Stimulated activated naive CD8-positive, alpha-beta T cell treated with anti-CD3 and anti-CD28 coated beads, Interleukin-15, Interleukin-2, amounts not matched to agents 100 U/mL and 50 U/mL, for 24 hours (primary cell): ENCODE results near the gene SAPCD2.
"Not testable (repeated sequence)": the region's sequence is repeated elsewhere in the genome, so short reads cannot be mapped to it uniquely, and the experiment has no call there.

Experiments used
- ATAC-seq: fragments of 150-1000 bp; cut with Tn5 transposase; one replicate; pipeline ENCODE4 v1.10.0; 2021
- DNase-seq: peaks from one replicate; pipeline ENCODE4 v3.0.0; 2021

The SAPCD2 gene

DNA sequence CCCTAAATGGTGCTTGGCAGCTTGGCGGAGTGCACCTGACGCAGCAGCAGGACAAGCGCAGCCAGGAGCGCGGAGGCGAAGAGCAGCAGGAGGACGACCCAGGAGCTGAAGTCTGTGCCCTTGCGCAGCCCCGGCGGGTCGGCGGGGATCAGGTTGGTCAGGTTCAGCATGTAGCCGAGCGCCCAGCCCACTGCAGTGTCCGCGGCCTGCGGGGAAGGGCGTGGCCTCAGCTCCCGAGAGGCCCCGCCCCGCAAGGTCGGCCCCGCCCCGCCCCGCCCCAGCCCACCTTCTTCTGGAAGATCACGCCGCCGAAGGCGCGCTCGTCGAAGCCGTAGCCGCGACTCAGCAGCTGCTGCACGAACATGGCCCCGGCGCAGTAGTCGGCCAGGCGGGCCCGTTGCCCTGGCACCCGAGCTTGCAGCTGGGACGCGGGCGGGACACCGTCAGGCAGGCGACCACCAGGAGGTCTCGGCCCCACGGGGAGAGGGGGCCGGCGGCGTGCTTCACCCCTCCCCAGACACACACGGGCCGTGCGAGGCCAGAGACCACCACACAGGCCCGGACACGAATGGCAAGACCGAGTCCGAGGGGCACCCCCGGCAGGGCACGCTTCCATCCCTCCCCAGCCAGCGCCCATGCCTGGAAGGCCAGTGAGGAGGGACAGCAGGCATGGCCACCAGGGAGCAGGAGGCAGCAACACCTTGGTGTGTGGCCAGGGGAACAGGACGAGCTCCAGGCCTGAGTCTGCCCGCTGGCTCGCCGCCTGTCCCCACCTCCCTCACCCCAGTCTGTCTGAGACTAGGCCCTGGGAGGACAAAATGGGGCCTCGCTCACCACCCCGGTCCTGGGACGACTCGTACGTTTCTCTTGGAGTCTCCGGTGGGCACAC, 21.5 kb downstream of the SAPCD2 start:
- ATAC-seq, result no peak
- DNase-seq, result no peak

DNA sequence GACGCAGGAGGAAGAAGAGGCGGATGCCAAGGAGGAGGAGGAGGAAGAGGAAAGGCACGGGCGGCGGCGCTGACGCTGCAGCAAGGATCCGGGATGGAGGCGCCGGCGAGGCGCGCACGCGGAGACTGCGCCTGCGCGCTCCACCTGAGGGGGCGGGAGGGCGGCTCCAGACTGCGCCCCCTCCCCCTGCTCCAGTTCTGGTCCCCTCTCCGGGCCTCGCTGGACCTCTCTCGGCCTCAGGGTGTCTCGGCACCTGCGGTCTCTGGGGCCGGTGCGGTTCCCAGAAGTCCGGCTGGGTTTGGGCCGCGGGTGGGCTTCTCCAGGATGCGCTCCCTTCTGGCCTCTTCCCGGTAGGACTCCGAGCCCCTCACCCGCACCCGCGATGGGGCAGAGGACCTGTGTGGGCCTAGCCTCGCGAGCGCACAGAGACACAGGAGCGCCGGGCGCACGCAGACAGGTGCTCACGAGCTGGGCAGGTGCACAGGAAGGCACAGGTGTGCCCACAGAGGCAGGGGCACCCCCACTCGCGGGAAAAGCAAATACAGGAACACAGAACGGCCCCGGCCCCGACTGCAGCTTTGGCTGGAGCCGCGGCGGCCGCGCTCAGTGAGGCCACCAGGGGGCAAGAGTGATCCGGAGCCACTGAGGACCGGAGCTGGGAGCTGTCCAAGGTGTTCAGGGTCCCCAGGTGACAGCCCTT, 24.1 kb downstream of the SAPCD2 start, which contains the start of gene NPDC1:
Gene NPDC1 (minus strand): TSS at position 90 of the 700 bp plus-strand sequence. CDS start 188 bp downstream, outside the sequence.
- DNase-seq (peak; percentile 90), ATAC-seq (peak; percentile 77)

DNA sequence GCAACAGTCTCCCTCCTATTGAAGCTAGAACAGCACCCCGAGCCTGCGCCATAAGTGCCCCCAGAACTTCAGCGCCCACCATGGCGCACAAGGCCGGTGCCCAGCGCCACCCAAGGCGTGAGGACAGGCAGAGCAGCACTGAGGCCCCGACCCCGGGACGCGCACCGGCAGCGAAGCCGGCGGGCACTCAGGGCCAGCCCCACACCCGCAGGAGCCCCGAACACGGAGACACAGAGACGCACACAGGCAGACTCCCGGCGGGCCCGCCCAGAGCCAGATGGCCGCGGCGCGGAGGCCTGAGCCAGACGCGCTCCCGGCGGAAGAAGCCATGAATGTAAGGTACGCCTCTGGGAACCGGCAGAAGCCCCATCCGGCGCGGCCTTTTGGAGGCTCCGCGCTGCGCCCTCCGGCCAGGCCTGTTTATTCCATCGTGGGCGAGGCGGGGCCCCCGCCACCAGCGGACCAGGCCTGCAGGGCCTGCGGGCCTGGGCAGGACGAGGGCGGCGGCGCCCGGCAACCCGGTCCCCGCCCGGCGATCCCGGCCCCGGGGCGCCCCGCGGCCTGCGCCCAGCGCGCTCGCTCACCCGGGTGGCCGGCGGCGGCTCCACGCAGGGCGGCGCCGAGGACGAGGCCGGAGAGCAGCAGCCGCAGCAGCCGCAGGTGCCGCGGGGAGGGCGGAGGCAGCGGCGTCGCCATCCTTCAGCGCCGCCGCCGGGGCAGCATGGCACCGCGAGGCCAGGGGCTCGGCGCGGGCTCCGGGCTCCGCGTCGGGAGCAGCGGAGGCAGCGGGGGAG, 24.9 kb downstream of the SAPCD2 start:
- ATAC-seq (no peak), DNase-seq (no peak)

DNA sequence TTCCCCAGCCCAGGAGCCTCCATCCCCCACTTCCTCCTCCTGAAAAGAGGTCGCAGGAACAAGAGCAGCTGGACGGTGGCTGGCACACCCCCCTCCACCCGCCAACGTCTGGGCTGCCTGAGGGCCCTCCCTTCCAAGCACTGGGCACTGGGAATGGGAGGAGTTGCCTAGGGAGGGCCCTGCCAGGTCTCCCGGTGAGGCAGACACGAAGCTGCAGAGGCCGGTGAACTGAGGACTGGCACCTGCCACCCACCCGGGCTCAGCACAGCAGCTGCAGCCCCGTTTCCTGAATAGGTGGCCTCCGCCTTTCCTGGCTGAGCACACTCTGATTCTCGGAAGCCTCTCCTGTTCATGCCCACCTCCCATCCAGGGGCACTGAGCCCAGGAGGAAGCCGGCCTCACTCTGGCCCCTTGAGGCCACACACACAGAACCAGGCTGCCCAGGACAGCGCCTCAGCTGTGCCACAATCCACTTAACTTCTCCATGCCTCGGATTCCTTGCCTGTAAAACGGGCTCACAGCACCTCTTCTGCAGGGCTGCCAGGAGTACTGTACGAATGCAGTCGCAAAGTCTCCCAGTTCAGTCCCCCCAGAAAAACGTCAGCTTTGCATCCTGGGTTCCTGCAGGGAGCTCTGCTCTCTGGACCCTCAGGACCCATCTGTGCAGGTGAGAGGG, 25.7 kb downstream of the SAPCD2 start:
- no peak for ATAC-seq
- DNase-seq, result no peak

DNA sequence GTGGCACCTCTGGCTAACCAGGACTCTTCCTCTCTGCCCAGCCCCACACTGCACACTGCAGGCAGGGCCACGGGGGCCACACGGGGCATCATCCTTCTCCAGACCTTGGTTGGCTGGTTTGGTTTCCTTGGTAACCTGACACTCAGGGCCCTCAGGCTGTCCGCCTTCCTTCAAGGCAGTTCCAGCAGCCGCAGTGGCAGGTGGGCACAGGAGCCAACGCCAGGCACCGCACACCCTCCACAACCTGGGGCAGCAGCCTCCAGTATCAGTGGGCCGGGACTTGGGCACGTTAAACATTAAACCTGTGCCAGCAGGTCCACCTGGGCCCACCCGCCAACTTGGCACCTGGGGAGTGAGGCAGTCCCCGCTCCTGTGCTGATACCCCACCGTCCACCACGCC, 26.3 kb downstream of the SAPCD2 start:
- no peak for DNase-seq
- no peak for ATAC-seq

DNA sequence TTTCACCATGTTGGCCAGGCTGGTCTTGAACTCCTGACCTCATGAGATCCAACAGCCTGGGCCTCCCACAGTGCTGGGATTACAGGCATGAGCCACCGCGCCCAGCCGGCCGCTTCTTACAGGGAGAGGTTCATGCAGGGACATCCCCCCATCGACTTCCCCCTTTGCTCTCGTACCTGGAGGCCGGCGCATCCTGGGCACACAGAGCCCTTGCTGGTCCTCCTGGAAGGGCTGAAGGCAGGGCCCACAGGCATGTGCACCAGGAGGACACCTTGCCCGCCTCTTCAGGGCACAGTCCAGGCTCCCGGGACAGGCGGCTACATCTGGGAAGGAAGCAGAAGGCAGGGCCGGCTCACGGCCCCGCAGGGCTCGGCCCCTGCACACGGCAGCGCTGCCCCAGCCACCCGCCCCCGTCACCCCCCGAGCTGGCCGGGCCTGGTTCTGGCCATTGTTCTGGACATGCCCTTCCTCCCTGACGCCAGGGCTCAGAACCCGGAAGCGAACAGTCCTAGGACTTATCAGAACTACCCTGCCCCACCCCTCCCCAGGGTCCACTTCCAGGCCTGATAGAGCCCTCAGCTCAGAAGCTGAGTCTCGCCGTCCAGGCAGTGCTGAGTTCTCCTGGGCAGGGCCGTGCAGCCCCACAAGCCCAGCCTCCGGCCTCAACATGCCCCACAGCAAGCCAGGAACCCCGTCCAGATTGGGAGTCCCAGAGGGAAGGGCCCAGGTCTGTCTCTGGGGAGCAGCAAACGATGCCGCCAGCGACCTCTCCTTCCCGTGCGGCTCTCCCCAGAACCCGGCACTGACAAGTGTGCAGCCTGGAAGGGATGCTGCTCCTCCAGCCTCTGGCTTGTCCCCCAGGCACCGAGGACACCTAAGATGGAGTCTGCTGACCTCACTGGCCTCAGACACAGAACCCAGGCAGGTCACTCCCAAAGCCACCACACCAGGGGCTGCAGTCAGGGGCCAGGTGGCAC, 27.3 kb downstream of the SAPCD2 start:
- DNase-seq (no peak), ATAC-seq (no peak)

DNA sequence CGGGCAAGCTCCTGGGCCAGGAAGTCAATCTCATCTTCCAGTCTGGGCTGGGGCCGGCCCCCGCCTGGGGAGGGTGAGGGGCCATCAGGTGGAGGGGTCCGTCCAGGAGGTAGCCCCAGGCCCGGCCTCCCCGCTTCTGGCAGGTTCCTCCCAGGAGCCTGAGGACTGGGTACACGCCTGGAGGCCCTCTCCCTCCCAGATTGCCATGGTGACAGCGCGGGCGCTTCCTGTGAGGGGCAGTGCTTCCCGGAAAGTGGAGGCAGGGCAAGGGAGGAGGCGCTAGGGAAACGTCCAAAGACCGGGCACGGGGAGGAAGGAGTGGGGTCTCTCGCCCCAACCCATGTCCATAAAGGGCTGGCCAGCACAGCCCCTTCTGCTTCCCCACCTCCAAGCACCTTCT, 29.2 kb downstream of the SAPCD2 start:
- ATAC-seq, result no peak
- DNase-seq, result no peak

DNA sequence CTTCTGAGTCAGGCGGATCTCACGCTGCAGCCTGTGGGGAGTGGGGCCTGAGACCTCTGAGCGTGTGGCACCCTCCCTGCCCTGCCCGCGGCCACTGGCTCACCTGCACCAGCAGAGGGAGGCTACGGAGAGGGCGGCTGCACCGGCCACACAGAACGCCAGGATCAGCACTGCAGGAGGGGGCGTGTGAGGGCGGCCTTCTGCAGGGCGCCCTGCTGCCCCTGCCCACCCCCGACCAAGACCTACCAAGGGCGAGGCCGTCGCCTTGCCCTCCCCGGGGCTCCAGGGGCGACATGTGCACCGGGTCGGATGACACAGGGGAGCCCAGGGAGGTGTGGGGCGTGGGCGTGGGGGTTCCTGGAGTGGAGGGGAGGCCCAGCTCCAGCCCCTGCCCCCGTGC, 29.8 kb downstream of the SAPCD2 start:
- ATAC-seq (no peak), DNase-seq (no peak)

DNA sequence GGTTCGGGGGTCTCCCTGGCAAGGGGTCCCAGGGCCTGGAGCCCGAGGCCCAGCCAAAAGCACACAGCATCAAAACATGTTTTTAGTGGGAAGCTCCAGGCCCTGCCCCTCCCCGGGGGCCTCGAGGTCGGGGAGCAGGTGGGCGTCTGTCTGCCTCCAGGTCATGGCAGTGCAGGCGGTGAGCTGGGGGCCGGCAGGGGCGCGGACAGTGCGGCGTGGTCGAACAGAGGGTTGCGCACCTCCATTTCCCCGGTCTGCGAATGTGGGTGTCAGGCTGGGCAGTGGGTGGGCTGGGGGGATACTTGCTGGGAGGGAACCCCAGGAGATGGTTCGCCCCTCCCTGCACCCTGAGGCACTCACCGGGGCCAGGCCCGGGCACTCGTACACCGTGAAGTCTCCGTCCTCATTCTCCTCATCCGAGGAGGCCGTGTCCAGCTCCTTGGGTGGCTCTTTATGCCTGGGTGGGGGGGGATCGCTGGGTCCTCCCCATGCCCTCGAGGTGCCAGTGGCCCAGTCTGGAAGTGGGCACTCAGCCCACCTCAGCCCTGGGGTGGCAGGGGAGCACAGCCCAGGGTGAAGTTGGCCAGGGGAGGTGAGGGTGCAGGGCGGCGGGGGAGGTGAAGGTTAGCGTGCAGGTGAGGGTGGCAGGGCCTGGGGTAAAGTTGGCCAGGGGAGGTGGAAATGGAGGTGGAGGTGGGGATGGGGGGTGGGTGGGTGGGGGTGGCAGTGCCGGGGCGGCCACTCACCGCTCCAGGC, 30.6 kb downstream of the SAPCD2 start:
- ATAC-seq (no peak), DNase-seq (no peak)

DNA sequence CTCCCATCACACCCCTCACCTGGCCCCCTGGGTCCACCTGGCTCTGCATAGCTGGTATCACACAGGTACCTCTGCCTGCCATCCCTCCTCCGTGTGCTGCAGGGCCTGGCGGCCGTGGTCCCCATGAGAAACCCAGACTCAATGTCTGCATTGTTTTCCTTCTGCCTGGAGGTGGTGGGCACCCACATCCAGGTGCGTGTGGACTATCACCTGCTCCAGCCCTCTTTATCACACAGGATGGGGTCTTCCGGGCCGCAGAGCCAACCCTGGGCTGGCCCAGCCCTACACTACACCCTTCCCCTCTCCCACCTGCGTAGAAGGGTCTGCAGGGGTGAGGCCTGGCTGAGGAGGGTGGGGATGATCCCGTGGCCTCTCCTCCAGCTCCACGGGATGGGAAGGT, 31.4 kb downstream of the SAPCD2 start:
- no peak for DNase-seq

DNA sequence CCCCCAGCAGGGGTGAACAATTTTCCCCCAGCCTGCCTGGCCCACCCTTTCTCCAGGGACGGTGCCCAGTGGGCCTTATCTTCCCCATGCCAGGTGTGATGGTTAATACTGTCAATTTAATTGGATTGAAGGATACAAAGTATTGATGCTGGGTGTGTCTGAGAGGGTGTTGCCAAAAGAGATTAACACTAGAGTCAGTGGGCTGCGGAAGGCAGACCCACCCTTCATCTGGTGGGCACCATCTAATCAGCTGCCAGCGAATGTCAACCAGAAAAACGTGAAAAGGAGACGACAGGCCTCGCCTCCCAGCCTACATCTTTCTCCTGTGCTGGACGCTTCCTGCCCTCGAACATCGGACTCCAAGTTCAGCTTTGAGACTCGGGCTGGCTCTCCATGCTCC, 32.9 kb downstream of the SAPCD2 start:
- DNase-seq (no peak), ATAC-seq (no peak)

More for the DNA sequence above, 31.4 kb downstream of the SAPCD2 start:
- ATAC-seq, result no peak

DNA sequence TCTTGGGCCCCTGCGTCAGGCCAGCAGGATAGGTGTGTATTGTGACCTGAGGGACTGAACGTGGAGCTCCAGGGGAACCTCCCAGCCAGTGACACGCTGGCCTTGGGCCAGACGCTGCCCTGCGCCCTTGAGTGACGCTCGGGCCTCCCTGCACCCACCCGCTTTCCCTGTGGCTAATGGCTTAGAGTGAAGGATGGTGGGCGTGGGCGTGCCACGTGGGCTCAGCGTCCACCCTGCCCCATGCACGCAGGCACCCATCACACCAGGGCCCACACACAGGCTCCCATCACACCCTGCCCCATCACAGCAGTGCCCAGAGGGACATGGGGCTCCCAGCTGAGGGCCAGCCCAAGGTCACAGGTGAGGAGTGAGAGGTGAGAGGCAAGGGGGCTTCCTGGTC, 33.3 kb downstream of the SAPCD2 start:
- DNase-seq (no peak), ATAC-seq (no peak)

DNA sequence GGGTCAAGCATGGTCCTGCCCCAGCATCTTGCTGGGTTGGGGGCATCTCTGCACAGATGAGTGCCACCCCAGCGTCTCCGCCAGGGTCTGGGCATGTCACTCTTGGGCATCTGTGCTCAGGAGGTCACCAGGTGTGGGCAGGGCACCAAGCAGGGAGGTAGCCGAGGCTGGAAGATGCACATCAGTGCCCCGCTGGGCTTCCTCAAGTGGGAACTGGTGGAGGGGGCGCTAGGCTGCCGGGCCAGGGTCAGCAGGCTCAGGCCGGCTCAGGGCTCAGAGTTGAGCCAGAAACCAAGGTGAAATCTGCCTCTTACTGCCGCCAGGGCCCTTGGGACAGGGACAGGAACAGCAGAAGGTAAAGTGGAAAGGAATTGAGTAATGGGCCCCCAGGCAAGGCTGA, 34.4 kb downstream of the SAPCD2 start:
- DNase-seq (no peak), ATAC-seq (no peak)

DNA sequence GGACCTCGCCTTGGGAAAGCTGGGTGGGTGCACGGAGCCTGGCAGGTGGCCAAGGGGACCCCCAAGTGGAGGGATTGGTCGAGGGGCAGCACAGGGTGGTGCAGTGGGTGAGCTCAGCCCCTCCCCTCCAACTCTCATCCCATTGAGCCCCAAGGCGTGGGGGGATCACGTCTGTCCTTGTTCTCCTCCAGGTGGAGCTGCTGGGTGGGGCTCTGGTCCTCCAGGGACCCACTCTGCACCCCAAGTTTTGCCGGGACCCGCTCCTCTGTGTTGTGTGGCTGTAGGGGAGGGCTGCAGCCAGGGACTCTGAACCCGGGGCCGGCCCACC, 34.9 kb downstream of the SAPCD2 start:
- ATAC-seq (no peak), DNase-seq (no peak)

DNA sequence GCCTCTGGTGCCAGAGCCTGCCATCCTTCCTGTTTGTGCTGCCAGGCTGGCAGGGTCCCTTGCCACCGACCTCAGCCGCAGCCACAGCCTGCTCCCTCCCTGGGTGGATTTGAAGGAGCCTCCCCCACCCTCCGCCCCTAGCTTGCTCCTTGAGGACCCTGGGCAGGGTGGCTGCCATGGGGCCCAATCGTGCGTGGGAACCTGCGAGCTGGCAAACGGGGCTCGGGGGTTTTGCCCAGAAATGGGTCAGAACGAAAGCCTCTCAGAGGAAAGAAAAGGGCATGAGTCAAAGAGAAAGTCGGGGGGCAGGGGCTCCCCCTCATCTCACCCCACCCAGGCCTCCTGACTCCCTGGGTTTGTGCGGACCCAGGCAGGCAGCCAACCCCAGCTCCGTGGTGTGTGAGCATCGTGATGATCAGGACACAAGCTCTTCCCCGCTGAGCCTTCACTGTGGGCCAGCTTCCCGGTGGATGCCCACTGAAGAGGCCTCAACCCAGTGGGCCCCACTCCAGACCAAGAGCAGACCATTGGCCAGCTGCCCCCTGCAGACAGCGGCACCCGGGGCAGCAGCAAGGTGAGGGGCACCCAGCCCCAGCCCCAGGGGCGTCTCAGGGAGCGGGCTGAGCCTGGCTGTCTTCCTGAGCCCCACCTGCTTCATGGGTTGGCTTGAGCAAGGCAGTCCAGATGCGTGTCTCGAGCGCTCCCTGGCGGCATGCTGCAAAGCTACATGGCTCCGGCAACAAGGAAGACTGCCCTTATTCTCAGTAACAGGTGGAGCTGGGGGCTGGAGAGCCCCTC, 35.4 kb downstream of the SAPCD2 start:
- peak; percentile 81 for ATAC-seq

DNA sequence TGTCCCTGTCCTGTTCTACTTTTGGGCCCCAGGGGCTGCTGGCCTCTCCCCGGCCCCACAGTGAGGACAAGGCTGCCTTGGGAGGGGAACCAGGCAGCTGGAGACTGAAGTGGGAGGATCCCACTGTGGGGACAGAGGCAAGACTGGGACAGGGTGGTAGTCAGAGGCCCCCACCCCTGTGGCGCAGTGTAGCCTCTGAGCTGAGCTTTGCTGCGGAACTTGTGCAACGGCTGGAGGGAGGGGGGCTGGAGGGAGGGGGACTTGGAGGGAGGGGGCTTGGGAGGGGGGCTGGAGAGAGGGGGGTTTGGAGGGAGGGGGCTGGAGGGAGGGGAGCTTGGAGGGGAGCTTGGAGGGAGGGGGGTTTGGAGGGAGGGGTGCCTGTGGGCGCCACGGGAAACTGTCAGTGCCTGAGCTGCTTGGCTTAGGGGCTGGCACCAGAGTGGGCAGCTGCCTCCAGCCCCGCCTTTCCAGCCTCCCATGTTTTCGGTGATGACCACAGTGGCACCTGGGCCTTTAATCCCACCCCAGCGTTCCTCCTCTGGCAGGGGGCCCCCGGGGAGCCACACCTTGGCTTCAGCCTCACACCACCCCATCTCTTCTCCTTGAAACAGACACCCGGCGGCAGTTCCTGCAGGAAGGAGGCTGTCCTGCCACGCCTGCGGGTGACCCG, 36.2 kb downstream of the SAPCD2 start:
- ATAC-seq, result no peak
- no peak for DNase-seq

More for the DNA sequence above, 35.4 kb downstream of the SAPCD2 start:
- peak; percentile 93 for DNase-seq

DNA sequence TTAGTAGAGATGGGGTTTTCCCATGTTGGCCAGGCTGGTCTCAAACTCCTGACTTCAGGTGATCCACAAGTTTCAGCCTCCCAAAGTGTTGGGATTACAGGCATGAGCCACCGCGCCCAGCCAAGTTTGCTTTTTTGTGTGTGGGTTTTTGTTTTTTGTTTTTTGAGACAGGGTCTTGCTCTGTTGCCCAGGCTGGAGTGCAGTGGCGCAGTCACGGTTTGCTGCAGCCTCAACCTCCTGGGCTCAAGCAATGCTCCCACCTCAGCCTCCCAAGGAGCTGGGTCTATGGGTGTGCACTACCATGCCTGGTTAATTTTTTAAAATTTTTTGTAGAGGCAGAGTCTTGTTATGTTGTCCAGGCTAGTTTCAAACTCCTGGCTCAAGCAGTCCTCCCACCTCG, 36.9 kb downstream of the SAPCD2 start:
- not testable (repeated sequence) for DNase-seq, ATAC-seq

DNA sequence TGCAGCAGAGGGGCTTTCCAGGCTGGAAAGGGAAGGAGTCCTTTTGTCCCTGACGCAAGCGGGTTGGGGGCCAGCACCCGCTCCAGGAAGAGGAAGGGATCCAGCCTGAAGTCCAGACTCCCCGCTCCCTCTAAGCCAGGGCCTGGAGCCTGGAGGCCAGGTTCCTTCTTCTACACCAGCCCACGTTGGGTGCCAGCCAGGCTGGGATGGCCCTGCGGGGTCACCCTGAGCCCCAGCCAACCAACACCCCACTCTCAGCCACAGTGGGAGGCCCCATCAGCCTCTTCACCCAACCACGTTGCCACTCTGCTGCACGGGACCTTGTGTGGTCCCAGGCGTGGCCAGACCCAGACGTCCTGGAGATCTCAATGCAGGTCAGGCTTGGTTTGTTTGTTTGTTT, 37.5 kb downstream of the SAPCD2 start:
- ATAC-seq (no peak), DNase-seq (peak; percentile 30)
